NK-92 treated with Interleukin-12 subunit alpha and Interleukin-12 subunit beta, amount 100 ng/mL, for 24 hours (cell line): Measurements from ENCODE around the gene KIF3B.
"Not testable (repeated sequence)": the region's sequence is repeated elsewhere in the genome, so short reads cannot be mapped to it uniquely, and the experiment has no call there.

ENCODE experiments used
- DNase-seq: peaks from one replicate; lab custom pipeline; 2025; lab: John Stamatoyannopoulos, UW

The KIF3B gene

DNA sequence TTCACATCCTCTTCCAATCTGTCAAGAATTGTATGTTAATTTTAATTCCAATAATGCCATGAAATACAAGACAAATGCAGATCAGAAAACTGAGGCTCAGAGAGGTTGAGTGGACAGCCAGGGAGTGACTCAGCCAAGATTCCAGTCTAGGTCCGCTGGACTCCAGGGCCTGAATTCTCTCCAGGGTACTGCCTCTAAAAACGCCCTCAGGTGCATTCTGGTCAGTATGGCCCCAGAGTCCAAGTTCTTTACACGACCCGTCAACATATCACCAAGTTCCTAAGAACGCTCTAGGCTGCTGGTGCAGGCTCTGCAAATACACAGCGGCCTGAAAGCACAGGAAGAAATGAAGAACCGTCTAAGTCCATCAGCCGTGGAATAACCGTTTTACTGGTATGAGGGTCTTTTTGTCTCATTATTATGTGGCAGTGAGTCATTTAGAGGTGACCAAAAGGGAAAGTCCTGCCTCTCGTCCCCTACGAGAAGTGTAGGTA, 80.0 kb downstream of the KIF3B start:
- peak; percentile 7 for DNase-seq

DNA sequence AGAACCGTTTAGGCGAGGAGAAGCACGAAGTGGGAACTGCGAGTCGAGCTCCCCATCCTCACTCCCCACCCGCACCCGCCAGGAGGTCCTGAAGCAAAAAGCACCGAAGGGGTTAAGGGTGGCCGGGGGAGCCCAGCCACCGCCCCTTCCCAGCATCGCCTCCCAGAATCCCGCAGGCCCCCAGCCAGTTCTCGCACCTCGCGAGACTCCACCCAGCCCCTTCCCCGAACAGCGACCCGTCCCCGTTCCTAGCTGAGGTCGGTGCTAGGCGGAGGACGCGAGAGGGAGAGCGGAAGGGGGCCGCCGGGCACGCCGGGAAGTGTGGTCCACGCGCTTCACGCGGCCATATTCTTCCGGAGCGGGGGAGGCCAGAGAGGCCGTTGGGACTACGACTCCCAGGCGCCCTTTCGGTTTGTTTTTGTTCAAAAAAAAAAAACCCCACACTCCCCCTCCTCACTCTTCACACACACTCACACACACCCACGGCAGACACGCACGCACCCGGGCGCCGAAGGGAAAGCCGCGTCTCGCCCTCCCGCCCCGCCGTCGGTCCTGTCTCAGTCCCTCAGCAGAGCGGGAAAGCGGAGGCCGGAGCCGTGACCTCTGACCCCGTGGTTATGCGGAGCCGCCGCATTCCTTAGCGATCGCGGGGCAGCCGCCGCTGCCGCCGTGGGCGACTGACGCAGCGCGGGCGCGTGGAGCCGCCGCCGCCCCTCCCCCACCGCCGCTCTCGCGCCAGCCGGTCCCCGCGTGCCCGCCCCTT, 80.6 kb downstream of the KIF3B start, which contains the start of gene ASXL1:
Gene ASXL1, plus strand, starts transcription at position 463 of the 763 bp plus-strand sequence. CDS start 445 bp downstream, outside the sequence.
- peak; percentile 95 for DNase-seq

DNA sequence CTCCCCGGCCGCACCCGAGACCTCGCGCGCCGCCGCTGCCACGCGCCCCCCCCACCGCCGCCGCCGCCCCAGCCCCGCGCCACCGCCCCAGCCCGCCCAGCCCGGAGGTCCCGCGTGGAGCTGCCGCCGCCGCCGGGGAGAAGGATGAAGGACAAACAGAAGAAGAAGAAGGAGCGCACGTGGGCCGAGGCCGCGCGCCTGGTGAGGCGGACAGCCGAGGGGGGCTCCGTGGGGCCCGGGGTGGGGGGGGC, 81.1 kb downstream of the KIF3B start:
- DNase-seq = no peak

DNA sequence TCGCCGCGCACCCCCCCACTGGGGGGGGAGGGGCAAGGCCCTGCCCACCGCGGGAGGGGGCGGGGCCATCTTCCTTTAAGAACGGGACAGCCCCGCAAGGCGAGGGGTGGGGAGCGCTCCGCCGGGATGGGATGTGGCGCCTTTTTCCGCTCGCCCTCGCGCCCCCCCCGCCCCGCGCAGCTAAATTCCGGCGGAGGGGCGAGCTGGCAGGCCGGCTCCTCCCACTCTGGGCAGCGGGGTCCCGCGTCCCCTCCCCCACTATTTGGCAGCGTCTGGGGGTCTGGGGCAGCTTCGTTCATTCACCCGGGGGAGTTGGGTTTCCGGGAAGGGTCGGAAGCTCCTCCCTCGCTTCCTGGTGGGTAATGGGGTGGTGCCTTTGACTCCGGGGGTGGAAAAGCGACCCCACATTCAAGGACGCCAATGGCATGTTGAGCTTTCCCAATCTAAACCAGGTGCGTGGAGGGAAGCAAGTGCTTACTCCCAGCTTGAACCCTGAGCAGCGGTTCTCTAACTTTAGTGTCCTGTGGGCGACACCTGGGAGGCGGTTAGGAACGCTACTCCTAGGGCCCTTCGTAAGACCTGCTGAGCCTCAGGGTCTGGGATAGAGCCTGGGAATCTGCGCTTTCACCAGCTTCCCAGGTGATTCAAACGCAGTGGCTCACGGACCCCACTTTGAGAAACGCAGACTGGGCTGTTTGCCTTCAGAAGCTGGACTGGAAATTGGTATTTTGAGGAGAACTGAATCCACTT, 81.6 kb downstream of the KIF3B start:
- DNase-seq = peak; percentile 65

DNA sequence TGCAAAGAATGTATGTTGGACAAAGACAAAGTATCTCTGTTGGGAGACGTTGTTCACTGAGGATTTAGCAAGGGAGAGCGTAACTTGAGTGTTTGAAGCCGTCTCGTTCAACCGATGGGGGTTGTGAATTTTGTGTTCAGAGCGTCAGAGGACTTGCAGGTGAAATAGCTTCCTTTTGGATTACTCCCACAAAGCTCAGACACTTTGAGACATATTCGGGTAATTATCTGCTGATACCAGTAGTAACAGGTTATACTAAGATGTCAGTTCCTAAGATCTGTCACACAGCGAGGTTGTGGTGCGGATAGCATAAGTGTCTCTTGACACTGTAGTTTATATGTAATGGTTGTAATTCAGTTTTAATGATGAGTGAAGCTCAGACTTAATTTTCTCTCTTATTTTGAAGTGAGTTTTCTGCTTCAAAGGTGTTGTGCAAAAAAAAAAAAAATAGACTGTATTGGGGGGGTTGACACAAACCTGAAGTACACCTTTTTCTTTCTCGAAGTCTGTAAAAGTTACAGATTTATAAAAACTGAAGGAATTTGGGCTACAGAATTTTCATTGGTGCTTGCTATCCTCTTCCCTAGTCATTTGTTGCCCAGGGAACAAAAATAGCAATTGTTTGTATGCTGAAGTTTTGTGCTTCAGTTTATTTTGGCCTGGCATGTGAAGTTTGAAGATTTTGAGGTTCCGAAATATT, 82.3 kb downstream of the KIF3B start:
- no peak for DNase-seq

DNA sequence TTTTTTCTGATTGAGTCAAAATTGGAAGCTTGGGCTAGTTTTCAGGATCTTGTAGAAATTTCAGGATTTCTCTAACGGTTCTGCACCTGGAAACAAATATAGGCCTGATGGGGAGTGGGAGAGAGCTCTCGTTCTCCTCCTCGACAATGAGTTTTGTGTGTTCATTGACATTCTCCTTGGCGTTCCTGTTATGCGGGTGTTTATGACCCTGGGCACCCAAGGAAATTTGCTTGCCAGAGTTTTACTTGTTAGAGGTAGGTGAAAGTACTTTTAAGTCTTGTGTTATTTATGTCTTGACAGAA, 82.8 kb downstream of the KIF3B start:
- DNase-seq = no peak

DNA sequence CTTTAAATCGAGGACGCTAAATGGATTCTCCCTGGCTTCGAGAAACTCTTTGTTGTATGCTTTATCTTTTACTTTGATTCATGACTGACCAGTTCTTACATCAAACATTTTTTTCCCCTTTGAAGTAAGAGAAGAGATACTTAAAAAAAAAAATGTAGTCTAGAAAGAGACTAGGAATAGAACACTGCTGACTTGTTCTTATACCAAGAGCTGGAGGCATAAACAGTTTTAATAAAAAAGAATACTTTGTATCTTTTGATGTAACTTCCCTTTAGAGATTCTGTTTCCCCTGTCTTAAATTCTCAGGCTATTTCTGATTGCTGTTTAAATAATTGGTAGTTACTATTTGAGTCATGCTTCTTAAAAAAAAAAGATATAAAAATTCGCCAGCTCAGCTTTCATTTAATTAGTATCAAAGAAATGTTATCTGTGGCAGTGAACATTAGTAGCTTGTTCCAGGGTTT, 85.5 kb downstream of the KIF3B start:
- no peak for DNase-seq

DNA sequence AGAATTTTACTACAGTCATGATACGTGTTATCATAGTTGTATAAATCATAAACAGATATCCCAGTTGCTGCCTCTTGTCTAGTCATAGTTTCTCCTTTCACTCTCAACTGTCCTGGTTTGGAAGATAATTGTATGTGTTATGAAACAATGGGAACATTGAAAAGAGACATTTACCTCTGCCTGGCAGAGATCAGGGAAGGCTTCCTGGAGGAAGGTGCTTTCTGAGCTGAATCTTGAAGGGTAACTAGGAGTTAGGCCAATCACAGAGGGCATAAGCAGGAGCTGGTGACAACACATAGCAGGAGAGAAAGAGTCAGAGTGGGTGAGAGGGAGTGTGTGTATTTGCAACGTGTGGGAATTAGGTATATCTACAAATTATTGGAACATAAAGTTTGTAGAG, 86.0 kb downstream of the KIF3B start:
- no peak for DNase-seq

DNA sequence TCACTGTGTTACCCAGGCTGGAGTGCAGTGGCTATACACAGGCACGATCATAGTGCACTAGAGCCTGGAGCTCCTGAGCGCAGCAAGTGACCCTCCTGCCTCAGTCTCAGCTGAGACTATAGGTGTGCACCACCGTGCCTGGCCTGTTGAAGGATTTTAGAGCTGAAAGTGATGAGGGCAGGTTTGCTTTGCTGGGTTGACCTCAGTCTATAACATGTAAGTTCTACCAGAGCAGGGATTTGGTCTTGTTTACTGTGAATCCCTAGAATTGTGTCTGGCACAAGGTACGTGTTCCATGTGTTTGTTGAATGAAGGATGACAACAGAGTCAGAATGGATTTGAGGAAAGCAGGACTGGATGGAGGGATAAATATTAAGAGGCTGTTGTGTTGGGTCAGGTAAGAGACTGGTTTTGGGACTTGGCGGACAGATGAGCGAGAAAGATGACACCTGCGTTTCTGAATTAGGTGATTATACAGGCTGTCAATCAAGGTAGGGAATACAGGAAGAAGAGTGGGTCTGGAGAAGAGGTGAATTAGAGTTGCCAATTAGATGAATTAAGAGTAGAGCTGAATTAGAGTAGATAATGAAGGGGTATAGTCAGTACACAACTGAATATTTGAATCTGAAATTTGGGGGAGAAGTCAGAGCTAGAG, 87.2 kb downstream of the KIF3B start:
- DNase-seq = no peak

DNA sequence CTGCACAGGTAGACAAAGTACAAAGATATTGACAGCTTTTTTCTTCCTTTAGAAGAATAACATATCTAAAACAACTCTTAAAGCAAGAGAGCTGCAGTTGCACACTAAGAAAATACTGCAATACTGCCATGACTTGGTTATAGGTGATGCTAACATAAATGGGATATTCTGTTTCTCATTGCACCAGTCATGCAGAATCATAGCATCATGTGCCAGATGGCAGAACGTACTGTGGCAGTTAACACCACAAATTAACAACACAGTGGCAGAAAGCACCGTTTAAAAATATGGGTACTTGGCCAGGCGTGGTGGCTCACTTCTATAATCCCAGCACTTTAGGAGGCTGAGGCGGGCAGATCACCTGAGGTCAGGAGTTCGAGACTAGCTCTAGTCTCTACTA, 88.1 kb downstream of the KIF3B start:
- DNase-seq = no peak

DNA sequence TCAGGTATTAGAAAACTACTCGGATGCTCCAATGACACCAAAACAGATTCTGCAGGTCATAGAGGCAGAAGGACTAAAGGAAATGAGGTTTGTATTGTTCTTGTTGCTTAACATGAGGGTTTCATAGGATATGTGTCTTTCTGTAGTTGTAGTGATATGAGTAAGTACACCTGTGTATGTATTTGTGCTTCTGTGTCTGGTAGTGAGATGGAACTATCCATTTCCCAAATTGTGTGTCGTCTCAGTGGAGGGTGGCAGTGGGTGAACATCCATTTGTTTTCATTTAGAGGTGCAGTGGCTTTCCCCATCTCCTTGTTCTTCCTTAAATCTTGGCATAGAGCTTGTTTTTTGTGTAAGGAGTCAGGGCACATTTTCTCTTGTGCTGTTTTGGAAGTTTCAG, 88.9 kb downstream of the KIF3B start:
- no peak for DNase-seq

DNA sequence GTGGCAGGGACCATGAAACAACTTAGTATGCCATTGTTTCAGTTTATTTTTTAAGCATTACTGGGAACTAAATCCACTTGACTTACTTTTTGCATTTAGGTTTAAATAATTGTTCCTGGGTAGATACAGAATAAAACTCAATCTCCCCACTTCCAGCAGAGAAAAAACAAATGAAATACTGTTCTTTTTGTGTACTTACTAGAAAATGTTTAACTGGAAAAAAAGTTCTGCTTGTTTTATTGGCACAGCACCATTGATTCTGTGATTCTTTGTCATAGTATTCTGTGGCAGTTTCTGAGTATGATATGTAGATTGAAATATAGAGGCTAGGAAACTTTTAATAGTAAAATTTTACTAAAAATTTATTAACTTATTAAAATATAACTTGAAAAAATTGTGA, 90.9 kb downstream of the KIF3B start:
- DNase-seq = no peak

DNA sequence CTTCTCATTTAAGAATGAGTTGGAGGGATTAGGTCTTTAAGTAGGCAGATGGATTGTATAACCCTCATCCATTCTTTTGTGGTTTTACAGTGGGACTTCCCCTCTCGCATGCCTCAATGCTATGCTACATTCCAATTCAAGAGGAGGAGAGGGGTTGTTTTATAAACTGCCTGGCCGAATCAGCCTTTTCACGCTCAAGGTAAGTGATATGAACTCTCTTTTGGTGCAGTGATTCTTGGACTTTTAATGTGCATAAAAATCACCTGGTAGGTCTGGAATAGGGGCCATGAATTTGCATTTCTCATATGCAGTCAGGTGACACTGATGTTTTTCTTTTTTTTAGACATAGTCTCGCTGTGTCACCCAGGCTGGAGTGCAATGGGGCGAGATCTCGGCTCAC, 91.5 kb downstream of the KIF3B start:
- DNase-seq = no peak

DNA sequence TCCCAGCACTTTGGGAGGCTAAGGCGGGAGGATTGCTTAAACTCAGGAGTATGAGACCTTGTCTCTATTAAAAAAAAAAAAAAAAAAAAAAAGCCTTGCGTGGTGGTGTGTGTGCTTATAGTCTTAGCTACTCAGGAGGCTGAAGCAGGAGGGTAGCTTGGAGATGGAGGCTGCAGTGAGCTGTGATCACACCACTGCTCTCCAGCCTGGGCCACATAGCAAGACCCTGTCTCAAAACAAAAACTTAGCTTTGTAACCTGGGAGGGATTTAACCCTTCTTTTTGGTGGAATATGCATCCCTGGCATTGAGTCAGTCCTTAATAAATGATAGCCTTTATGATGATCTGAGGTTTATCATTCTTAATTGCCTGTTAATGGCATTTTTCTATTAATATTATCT, 93.4 kb downstream of the KIF3B start:
- DNase-seq = no peak

DNA sequence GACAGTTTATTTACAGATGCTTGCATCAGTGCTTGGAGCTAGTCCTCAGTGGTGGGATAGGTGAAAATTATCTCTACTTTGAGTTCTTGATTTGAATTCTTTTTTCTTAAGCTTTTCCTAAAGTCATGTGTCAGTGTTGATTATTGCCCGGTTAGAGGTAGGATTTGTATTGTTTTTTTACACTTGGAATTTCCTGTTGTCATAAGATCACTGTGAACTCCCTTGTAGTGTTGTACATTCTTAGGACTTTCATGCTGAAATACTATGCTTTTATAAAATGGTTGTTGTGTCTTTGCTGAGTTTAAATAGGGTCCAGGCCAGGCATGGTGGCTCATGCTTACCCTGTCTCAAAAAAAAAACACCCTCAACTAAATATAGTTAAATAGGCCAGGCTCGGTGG, 101.0 kb downstream of the KIF3B start:
- DNase-seq = no peak

DNA sequence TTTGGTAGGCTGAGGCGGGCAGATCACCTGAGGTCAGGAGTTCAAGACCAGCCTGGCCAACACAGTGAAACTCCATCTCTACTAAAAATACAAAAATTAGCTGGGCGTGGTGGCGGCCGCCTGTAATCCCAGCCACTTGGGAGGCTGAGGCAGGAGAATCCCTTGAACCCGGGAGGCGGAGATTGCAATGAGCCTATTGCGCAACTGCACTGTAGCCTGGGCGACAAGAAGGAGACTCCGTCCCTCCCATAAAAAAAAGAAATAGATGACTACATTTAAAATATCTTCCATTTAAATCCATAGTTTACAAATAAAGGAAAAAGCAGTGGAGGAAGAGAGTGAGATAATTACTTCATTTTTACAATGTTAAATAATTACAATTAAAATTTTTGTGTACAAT, 102.6 kb downstream of the KIF3B start:
- DNase-seq = not testable (repeated sequence)

DNA sequence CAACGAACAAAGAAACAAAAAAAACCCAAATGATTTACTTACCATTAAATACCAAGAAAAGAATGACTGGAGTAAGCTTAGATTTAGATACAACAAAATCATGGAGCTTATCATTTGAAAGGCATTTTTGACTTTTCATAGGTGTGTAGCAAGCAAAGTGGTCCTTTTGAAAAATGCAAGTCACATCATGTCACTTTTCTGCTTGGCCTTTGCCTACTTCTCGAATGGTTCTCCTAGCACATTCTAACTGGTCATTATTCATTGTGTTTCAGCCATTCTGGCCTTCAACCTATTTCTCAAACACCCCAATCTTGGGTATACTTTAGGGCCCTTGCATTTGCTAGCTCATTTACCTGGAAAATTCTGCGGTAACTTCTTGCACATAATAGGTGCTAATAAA, 103.3 kb downstream of the KIF3B start:
- DNase-seq = no peak

DNA sequence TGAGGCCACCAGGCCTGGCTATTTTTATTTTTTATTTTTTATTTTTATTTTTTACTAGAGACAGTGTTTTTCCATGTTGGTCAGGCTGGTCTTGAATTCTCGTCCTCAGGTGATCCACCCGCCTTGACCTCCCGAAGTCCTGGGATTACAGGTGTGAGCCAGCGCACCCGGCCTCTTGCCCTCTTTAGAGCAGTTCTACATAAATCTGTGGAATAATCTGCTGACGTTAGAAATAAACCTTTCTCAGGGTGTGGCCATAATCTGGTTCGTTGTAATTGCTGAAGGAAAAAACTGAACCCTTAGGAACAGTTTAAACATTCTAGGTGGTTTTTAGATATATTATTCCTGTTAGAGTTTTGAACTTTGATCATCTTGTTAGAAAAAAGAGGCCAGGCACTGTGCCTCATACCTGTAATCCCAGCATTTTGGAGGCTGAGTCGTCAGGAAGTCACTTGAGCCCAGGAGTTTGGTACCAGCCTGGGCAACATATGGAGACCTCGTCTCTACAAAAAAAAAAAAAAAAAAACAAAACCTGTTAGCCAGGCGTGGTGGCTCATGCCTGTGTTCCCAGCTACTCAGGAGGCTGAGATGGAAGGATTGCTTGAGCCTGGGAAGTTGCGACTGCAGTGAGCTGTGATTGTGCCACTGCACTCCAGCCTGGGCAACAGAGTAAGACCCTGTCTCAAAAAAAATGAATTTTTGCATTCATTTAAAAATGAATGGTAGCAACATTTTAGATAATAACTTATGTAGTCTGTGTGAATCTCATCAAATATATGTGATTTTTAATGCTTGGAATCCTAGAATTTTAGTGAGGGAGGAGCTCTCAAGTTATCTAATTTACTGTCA, 104.9 kb downstream of the KIF3B start:
- no peak for DNase-seq

DNA sequence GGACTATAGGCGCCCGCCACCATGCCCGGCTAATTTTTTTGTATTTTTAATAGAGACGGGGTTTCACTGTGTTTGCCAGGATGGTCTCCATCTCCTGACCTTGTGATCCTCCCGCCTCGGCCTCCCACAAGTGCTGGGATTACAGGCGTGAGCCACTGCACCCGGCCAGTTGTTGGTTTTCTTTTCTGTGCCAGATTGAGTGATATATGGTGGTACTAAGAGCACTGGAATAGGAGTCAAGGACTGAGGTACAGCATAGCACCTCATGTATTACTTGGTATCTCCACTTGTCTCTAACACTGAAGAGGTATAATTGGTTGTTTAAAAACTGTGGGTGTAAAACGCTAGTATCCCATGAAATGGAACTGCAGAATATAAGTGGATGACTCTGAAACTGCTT, 106.0 kb downstream of the KIF3B start:
- not testable (repeated sequence) for DNase-seq
